Lower leg skin (tissue), 4 donors: Measurements from ENCODE around the gene SSR4. TPM values are rescaled to one million over a fixed set of nuclear protein-coding genes. Genes with fewer than 3 reads are reported as not detected.
"Not testable (repeated sequence)": the region's sequence is repeated elsewhere in the genome, so short reads cannot be mapped to it uniquely, and the experiment has no call there.

Experiments used
- DNase-seq, 2 donors: peaks; one replicate each; pipeline ENCODE4 v3.0.0-alpha.2; 2019; ENCODE audit warnings: low spot score in 2 of 2
- H3K4me3 ChIP-seq: fragments of 200-600 bp; sonication (generic); 2 replicates; pipeline ENCODE4 v1.5.1; 2017; ENCODE audit warnings: mild to moderate bottlenecking, low read depth; ENCODE audit not compliant: poor library complexity, severe bottlenecking
- POLR2A ChIP-seq, 2 donors: fragments of 450-650 bp; IDR thresholded peaks; one replicate each; pipeline ENCODE4 v1.6.1; 2016 to 2017; ENCODE audit warnings: antibody characterized with exemption in 2 of 2, mild to moderate bottlenecking in 1 of 2, moderate library complexity in 1 of 2
- WGBS, 2 donors: methylation state at CpG; one replicate each; pipeline ENCODE4 v1.1.5; 2018; 5-methylcytosine and 5-hydroxymethylcytosine counted together
- intact Hi-C: fragments of 100-400 bp; cut with DNase I; formaldehyde crosslinking; loops from one replicate; pipeline ENCODE4 v1.15.0; 2023; ENCODE audit warnings: low total_unique reads
- total RNA-seq, 4 donors: library from RNA; depleted of rRNA; stranded (reverse); fragments of >200 nt; gene quantifications; one replicate each; pipeline ENCODE4 v1.1.0, GENCODE V29; 2016
- TF ChIP-seq, protein P1 (sequence below), 3 donors: fragments of 450-650 bp; IDR thresholded peaks; one replicate each; pipeline ENCODE4 v1.5.1; 2016; ENCODE audit warnings: antibody characterized with exemption in 3 of 3, mild to moderate bottlenecking in 3 of 3, moderate library complexity in 2 of 3

Gene SSR4
- total RNA-seq, result 100 to 1,000 TPM in 3 of 4 donors, 10 to 100 TPM in 1; 90.2 to 169 (median 156) TPM

DNA sequence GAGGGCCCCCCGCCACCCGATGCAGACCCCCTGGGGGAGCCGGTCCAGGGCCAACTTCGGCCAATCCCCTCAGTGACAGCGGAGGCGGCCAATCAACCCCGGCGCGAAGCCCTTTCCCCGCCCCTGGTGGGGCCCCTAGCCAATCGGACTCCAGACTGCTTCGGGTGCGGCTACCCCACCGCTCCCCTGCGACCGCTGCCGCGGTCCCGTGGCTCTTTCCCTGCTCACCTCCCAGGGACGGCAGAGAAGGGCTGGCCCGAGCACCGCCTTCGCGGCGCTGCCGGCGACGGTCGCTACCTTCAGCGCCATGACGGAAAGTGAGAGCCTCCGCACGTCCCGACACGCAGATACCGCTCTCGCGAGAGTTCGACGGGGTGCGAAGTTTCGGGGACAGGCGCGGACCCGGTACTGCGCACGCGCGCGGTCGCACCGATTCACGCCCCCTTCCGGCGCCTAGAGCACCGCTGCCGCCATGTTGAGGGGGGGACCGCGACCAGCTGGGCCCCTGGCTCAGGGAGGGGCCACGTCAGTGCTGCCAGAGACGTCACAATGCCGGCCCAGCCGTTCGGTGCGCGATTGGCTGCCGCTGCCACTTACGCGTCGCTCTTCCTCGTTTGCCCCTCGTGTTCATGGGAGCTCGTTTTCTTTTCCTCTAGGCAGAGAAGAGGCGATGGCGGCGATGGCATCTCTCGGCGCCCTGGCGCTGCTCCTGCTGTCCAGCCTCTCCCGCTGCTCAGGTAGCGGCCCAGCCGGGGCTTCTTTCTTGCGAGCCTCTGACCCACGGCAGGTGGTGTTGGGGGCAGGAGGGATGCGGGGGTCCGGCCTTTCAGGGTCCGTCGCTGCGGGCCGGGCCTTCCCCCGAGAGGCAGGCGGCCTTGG, at the start of gene SSR4, which contains the start of gene IDH3G:
SSR4 (plus strand) TSS at position 651 of the 879 bp plus-strand sequence; CDS start at position 671, 20 bp downstream.
IDH3G (minus strand) TSS at position 358 of the 879 bp plus-strand sequence; CDS start at position 309, 49 bp downstream.
- peak; percentile 88 to 98 for DNase-seq
- TF ChIP-seq, protein P1, sequence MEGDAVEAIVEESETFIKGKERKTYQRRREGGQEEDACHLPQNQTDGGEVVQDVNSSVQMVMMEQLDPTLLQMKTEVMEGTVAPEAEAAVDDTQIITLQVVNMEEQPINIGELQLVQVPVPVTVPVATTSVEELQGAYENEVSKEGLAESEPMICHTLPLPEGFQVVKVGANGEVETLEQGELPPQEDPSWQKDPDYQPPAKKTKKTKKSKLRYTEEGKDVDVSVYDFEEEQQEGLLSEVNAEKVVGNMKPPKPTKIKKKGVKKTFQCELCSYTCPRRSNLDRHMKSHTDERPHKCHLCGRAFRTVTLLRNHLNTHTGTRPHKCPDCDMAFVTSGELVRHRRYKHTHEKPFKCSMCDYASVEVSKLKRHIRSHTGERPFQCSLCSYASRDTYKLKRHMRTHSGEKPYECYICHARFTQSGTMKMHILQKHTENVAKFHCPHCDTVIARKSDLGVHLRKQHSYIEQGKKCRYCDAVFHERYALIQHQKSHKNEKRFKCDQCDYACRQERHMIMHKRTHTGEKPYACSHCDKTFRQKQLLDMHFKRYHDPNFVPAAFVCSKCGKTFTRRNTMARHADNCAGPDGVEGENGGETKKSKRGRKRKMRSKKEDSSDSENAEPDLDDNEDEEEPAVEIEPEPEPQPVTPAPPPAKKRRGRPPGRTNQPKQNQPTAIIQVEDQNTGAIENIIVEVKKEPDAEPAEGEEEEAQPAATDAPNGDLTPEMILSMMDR (IDR thresholded peaks at IDR 0.05), result no peak
- TF ChIP-seq POLR2A (IDR thresholded peaks at IDR 0.05), result no peak
- intact Hi-C loops, result no loop called here
- H3K4me3 ChIP-seq, result peak within 1 kb of the TSS; percentile 60
- WGBS, 2 donors, result 0 to 56% methylated on average over 10 to 81 of the region's 92 CpGs

DNA sequence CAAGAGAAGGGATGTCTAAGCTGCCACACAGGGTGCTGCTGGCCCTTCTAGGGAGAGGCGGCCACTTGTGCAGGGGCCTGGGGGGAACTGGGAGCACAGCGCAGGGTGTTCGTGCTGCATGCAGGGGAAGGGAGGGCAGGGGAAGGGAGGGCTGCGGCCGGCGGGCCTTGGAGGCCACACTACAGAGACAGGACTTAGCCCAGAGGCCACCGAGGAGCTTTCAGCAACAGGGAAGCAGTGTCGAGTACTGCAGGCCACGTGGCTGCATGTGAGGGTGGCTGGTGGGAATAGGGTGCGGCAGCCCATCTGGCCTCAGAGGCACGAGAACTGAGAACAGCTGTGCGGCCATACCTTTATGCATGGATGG, 49.4 kb upstream of the SSR4 start:
- H3K4me3 ChIP-seq, intact Hi-C loops: not testable (repeated sequence)
- 20 to 66% methylated on average over 10 to 12 of the region's 12 CpGs for WGBS, 2 donors
- DNase-seq, result peak in 1 of 2 donors; percentile 83

DNA sequence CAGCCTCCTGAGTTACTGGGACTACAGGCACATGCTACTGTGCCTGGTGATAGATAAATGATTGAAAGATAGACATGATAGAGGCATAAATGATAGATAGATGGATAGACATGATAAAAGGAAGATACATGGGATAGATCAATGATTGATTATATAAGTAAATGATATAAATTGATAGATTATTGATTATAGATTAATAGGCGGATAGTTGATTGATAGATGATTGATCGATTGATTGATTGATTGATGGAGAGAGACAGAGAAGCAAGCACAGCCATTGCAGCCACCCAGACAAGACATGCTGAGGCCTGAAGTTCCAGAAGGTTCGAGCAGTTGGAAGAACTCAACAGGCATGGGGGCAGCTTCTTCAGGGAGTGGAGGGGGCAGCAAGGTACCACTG, 48.1 kb upstream of the SSR4 start:
- WGBS, 2 donors, result 82 to 89% methylated on average over 3 of the region's 3 CpGs
- intact Hi-C loops, result no loop called here
- no peak for DNase-seq
- TF ChIP-seq, protein P1 (IDR thresholded peaks at IDR 0.05), result no peak
- no peak overlapping the region for H3K4me3 ChIP-seq

DNA sequence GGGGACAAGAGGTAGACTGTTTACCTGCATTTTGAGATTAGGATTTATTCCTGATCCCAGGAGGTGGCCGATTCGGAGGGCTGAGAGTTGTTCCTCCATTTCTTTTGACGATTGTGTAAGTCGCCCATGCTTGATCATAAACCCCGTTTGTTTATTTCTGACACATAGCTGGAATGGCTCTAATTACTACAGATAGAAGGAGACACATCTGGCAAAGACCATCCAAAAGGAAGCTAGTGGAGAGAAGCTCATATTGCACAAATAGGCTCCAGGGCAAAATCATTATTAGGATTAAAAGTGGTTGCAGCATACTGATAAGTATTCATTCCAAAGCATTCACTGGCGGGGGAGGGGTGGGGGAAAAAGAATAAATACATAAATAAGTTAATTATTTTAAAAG, 47.5 kb upstream of the SSR4 start:
- DNase-seq, H3K4me3 ChIP-seq, intact Hi-C loops: not testable (repeated sequence)
- 35 to 66% methylated on average over 6 of the region's 6 CpGs for WGBS, 2 donors

DNA sequence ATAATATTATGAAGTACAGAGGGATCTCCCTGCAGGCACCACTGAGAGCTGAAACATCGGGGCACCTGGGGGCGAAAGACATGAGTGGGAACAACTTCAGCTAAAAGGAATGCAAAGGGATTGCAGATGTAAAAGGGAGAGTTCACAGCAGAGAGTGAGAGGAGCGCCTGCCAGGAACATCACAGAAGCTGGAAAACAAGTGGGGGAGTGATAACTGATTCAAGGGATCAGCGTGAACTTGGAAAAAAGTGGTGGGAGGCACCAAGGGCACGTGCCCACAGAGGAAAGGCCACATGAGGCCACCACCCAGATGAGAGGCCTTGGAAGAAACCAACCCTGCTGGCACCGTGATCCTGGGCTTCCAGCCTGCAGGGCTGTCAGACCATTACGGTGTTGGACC, 45.5 kb upstream of the SSR4 start:
- intact Hi-C loops, H3K4me3 ChIP-seq, DNase-seq: not testable (repeated sequence)
- 82 to 85% methylated on average over 7 of the region's 7 CpGs for WGBS, 2 donors

DNA sequence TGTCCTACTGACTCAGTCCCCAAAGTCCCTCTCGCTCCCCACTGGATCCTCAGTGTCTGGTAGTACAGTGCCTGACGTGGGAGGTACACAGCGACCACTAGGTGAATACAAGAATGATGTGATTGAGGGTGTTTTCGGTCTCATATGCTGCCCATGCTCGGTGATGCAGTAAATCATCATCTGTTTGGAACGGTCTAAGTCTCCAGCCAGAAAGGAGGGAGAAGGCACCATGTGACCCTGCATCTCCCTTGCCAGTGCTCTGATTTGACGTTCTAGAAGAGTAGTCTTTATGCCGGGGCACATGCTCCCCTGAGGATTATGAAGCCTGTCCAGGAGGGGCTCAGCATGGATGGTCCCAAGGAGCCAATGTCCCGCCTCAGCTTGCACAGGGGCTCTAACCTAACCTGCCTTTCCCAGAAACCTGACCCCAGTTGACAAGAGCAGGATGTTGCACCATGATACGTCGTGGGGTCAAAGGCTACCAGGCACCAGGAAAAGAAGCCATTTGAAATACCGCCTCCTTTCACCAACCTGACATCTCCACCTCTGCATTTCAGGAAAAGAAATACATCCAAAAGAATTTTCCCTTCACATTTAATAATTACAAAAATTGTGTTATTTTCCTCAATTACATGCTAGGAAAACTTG, 44.2 kb upstream of the SSR4 start:
- no peak overlapping the region for H3K4me3 ChIP-seq
- intact Hi-C loops, result no loop called here
- WGBS, 2 donors, result 78 to 82% methylated on average over 11 to 12 of the region's 12 CpGs
- no peak for TF ChIP-seq POLR2A (IDR thresholded peaks at IDR 0.05)
- TF ChIP-seq, protein P1 (IDR thresholded peaks at IDR 0.05), result no peak
- no peak for DNase-seq

DNA sequence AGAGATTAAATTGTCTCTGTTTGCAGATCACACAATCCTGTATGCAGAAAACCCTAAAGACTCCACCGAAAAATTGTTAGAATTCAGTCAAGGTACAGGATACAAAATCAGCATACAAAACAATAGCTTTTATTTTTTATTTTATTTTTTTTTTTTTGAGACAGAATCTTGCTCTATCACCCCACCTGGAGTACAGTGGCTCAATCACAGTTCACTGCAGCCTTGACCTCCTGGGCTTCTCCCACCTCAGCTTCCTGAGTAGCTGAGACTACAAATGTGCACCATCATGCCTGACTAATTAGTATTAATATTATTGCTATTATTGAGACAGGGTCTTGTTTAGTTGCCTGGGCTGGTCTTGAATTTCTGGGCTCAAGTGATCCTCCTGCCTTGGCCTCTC, 39.3 kb upstream of the SSR4 start:
- DNase-seq, result no peak
- intact Hi-C loops, result no loop called here
- H3K4me3 ChIP-seq, result no peak overlapping the region
- TF ChIP-seq, protein P1 (IDR thresholded peaks at IDR 0.05), result no peak
- TF ChIP-seq POLR2A (IDR thresholded peaks at IDR 0.05), result no peak
- 77 to 94% methylated on average over 1 of the region's 1 CpG for WGBS, 2 donors
